Right lobe of liver (tissue), 6 donors: ENCODE results near the gene KLF14. TPM values are rescaled to one million over a fixed set of nuclear protein-coding genes. Genes with fewer than 3 reads are reported as not detected.

Experiments used
- ATAC-seq, 4 donors: fragments of 200-7000 bp; cut with Tn5 transposase; one replicate each; pipeline ENCODE4 v1.9.1; 2020; ENCODE audit warnings: mild to moderate bottlenecking in 4 of 4, moderate library complexity in 4 of 4
- DNase-seq, 3 donors: peaks; one replicate each; pipeline ENCODE4 v3.0.0-alpha.2; 2020
- H3K27ac ChIP-seq, 3 donors: fragments of 200-600 bp; one replicate each; pipeline ENCODE4 v1.8.0; 2022
- H3K27me3 ChIP-seq, 2 donors: fragments of 200-600 bp; one replicate each; pipeline ENCODE4 v1.8.0; 2022
- H3K36me3 ChIP-seq, 4 donors: fragments of 200-600 bp; sonication (generic) in 1 of 4; one replicate each; pipeline versions ENCODE4 v1.5.1 to v1.8.0; 2017 to 2022; ENCODE audit warnings: control low read depth in 1 of 4
- H3K4me1 ChIP-seq, 4 donors: fragments of 200-600 bp; sonication (generic) in 1 of 4; one replicate each; pipeline versions ENCODE4 v1.5.1 to v1.8.0; 2017 to 2022; ENCODE audit warnings: control low read depth in 1 of 4
- H3K4me3 ChIP-seq, 3 donors: fragments of 200-600 bp; one replicate each; pipeline ENCODE4 v1.8.0; 2022
- H3K9me3 ChIP-seq, 4 donors: fragments of 200-600 bp; sonication (generic) in 1 of 4; one replicate each; pipeline versions ENCODE4 v1.5.1 to v1.8.0; 2017 to 2022; ENCODE audit warnings: control low read depth in 1 of 4
- CTCF ChIP-seq, 4 donors: fragments of 200-600 bp in 3 of 4; fragments of 450-650 bp in 1 of 4; IDR thresholded peaks; one replicate each; pipeline versions ENCODE4 v1.5.1 to v1.8.0; 2016 to 2022; ENCODE audit warnings: antibody characterized with exemption in 4 of 4, mild to moderate bottlenecking in 2 of 4
- POLR2A ChIP-seq: fragments of 450-650 bp; IDR thresholded peaks from one replicate; pipeline ENCODE4 v1.6.1; 2017; ENCODE audit warnings: antibody characterized with exemption, mild to moderate bottlenecking
- WGBS: methylation state at CpG from one replicate; pipeline ENCODE4 v1.1.6; 2018; ENCODE audit warnings: low coverage, low lambda C conversion rate; ENCODE audit not compliant: insufficient coverage; ENCODE audit errors: missing lambda C conversion rate; 5-methylcytosine and 5-hydroxymethylcytosine counted together
- intact Hi-C, 2 donors: fragments of 100-400 bp; cut with DNase I; formaldehyde crosslinking; loops; one replicate each; pipeline versions ENCODE4 v1.11.2 to v1.14.1; 2022
- total RNA-seq, 6 experiments: library from RNA; depleted of rRNA in 2 of 6; stranded (reverse); fragments of >200 nt in 2 of 6; fragmentation: NEBNext Ultra II Directional in 3 of 6; extraction: Animal tissue kit (Norgen Biotek cat#: 25700) in 3 of 6; gene quantifications; one replicate each; pipeline versions ENCODE4 v1.1.0 to v1.2.4, GENCODE V29; 2016 to 2023
- donor health status: DM: no; HTN: yes; CAD: no.
- donor health status: DM: no; HTN: no; CAD: no.
- donor health status: DM: no; HTN: no; CAD: no.
- donor health status: DM: no; HTN: yes; CAD: no.
- donor health status: DM: no; HTN: yes; CAD: no.

KLF14 gene
- total RNA-seq, 6 experiments from 2014 or later: not detected

DNA sequence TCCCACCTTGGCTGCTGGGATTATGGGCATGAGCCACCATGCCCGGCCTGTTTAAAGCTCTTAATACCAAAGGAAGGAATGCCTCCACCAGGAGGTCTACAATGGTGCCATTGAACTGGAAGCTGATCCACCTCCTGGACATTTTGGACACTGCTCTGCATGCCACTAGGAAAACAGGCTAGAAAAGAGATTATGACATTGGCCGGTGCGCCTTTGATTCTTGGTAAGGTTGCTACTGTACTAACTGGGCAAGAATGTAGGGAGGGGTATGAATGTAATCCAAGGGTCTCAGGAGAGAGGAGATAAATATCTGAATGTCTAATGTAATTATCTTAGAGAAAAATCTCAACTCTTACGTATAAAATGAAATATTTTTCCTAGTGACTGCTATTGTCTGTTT, 26.0 kb downstream of the KLF14 start:
- no peak for ATAC-seq
- WGBS: 92% methylated on average over 4 of the region's 4 CpGs

GRCh38 chr7:130703851-130704250, 30.2 kb downstream of the KLF14 start:
- no peaks in the 10 kb centered on the region for H3K36me3 ChIP-seq
- ATAC-seq (no peak), DNase-seq (no peak)
- whole genome bisulfite sequencing: 13% methylated on average over 1 of the region's 1 CpG
- intact Hi-C loops: no loop called here
- TF ChIP-seq POLR2A (no peak), CTCF (IDR thresholded peaks at IDR 0.05) (no peak)
- H3K27ac ChIP-seq: no peak overlapping the region
- peaks cover 0 to 4% (median 0%) of the 10 kb centered on the region in 4 donors for H3K9me3 ChIP-seq
- H3K27me3 ChIP-seq: no peaks in the 10 kb centered on the region
- H3K4me3 ChIP-seq: no peak overlapping the region
- no peaks in the 10 kb centered on the region for H3K4me1 ChIP-seq

More for the DNA sequence above, 26.0 kb downstream of the KLF14 start:
- Histone ChIP-seq H3K36me3 (no peaks in the 10 kb centered on the region), H3K27me3 (no peaks in the 10 kb centered on the region), H3K9me3 (peaks cover 0 to 4% (median 0%) of the 10 kb centered on the region in 4 donors), H3K27ac (no peak overlapping the region), H3K4me1 (no peaks in the 10 kb centered on the region), H3K4me3 (no peak overlapping the region)
- intact Hi-C loops: no loop called here
- DNase-seq: no peak
- TF ChIP-seq CTCF (IDR thresholded peaks at IDR 0.05) (no peak), POLR2A (no peak)

- H3K36me3 ChIP-seq: no peaks in the 10 kb centered on the region
- intact Hi-C loops: no loop called here
- DNase-seq (no peak), ATAC-seq (no peak)
- no peaks in the 10 kb centered on the region for H3K27me3 ChIP-seq
- H3K4me1 ChIP-seq: no peaks in the 10 kb centered on the region
- WGBS: 46% methylated on average over 2 of the region's 2 CpGs
- peaks cover 0 to 4% (median 0%) of the 10 kb centered on the region in 4 donors for H3K9me3 ChIP-seq
- H3K4me3 ChIP-seq: no peak overlapping the region
- TF ChIP-seq POLR2A: no peak
- H3K27ac ChIP-seq: no peak overlapping the region
These were observed 32.4 kb downstream of the KLF14 start for GRCh38 chr7:130701650-130702049.

DNA sequence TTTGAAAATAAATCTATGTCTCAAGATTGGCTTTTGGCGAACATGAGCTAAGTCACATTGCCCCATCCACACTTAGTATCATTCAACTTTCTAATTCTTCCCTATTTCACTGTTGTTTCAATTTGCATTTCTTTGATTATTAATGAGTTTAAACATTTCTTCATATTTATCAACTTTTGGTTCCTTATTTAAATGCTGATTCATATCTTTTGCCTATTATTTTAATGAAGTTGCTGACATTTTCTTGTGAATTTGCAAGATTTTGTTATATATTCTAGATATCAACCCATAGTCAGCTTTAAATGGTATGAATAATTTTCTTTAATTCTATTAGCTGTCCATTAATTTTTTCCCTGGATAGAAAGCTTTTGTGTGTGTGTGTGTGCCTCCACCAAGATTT, 33.2 kb downstream of the KLF14 start:
- H3K9me3 ChIP-seq: no peaks in the 10 kb centered on the region
- no peak for DNase-seq
- H3K27me3 ChIP-seq: no peaks in the 10 kb centered on the region
- H3K27ac ChIP-seq: no peak overlapping the region
- H3K36me3 ChIP-seq: no peaks in the 10 kb centered on the region
- 94% methylated on average over 1 of the region's 1 CpG for WGBS
- no peak for TF ChIP-seq CTCF (IDR thresholded peaks at IDR 0.05)
- no peak for TF ChIP-seq POLR2A
- intact Hi-C loops: no loop called here
- H3K4me3 ChIP-seq: no peak overlapping the region
- H3K4me1 ChIP-seq: no peaks in the 10 kb centered on the region
- ATAC-seq: no peak

DNA sequence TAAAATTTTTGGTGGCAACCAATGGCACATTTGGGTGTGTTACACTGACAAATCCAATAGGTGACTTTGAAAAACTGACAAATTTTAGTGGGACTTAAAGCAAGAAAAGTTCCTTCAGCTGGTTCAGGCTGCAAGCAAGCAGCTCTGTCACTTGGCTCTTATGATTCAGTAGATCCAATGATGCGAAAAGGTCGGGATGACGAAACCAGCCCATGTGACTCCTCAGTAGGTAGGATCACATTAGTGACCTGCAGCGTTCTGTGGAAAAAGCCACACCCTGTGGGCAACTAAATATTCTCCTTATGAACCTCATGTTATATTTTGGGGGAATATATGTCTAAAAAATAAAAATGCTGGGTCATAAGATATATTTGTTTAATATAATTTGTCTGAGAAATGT, 34.3 kb downstream of the KLF14 start:
- no peaks in the 10 kb centered on the region for H3K4me1 ChIP-seq
- no peak for ATAC-seq
- no peaks in the 10 kb centered on the region for H3K9me3 ChIP-seq
- H3K4me3 ChIP-seq: no peak overlapping the region
- no peak overlapping the region for H3K27ac ChIP-seq
- H3K36me3 ChIP-seq: no peaks in the 10 kb centered on the region
- DNase-seq: no peak
- no peaks in the 10 kb centered on the region for H3K27me3 ChIP-seq
- intact Hi-C loops: no loop called here
- TF ChIP-seq CTCF (IDR thresholded peaks at IDR 0.05) (no peak), POLR2A (no peak)
- WGBS: 34% methylated on average over 4 of the region's 4 CpGs
